K562 (cell line): ENCODE measurements around the gene ERGIC1. TPM values are rescaled to one million over a fixed set of nuclear protein-coding genes. Genes with fewer than 3 reads are reported as not detected.

ENCODE experiments used
- BHLHE40 ChIP-seq: IDR thresholded peaks from 2 replicates; pipeline ENCODE4 v1.6.1; 2011; ENCODE audit warnings: low read length, improper control_type of control experiment
- DACH1 ChIP-seq: fragments of 450-650 bp; IDR thresholded peaks from 2 replicates; pipeline ENCODE4 v1.6.1; 2018; ENCODE audit not compliant: partially characterized antibody
- ESRRA ChIP-seq: fragments of 450-650 bp; IDR thresholded peaks from 2 replicates; pipeline ENCODE4 v1.6.1; 2014; ENCODE audit warnings: low read depth, mild to moderate bottlenecking, moderate library complexity, borderline replicate concordance
- FOXP1 ChIP-seq: sonication (generic); formaldehyde crosslinking; IDR thresholded peaks from 2 replicates; pipeline ENCODE4 v1.8.0; 2022; ENCODE audit warnings: mild to moderate bottlenecking, missing genetic modification reagents
- HNRNPLL ChIP-seq: fragments of 200-400 bp; formaldehyde crosslinking; IDR thresholded peaks from 2 replicates; pipeline ENCODE4 v1.6.1; 2017; ENCODE audit warnings: low read length, low read depth, mild to moderate bottlenecking; ENCODE audit not compliant: poor library complexity, severe bottlenecking
- MYNN ChIP-seq, 2 experiments: sonication (generic); formaldehyde crosslinking in 1 of 2; IDR thresholded peaks; 2 replicates each; pipeline versions ENCODE4 v1.5.0 to v1.6.1; 2016 to 2020; ENCODE audit warnings: antibody characterized with exemption in 1 of 2, missing genetic modification reagents in 1 of 2
- NRF1 ChIP-seq, 2 experiments: fragments of 450-650 bp; IDR thresholded peaks in 1 of 2; conservative IDR thresholded peaks in 1 of 2; 2 replicates each; pipeline ENCODE4 v1.6.1; 2014; ENCODE audit warnings: mild to moderate bottlenecking in 2 of 2
- POLR2AphosphoS5 ChIP-seq: IDR thresholded peaks from 2 replicates; pipeline ENCODE4 v1.6.1; 2011; ENCODE audit warnings: mild to moderate bottlenecking, low read depth, low read length, moderate library complexity; ENCODE audit not compliant: control insufficient read depth, insufficient read depth
- ZEB2 ChIP-seq: fragments of 450-650 bp; IDR thresholded peaks from 2 replicates; pipeline ENCODE4 v1.6.1; 2016
- polyA plus RNA-seq, 8 experiments: library from polyadenylated mRNA; depleted of rRNA in 4 of 8; stranded (reverse) in 5 of 8; unstranded in 3 of 8; fragments of >200 nt; fragmentation: Nextera tagmentation in 2 of 8; fragmentation: Illumina TruSeq in 1 of 8; extraction: Ambion mirVana in 2 of 8; extraction: Trizol in 1 of 8; gene quantifications; 2 replicates each; pipeline versions ENCODE4 v1.2.1 to v1.2.3, GENCODE V29; 2011 to 2014; ENCODE audit warnings: inconsistent platforms in 1 of 8, missing spikeins in 1 of 8
- total RNA-seq, 7 experiments: library from RNA; depleted of rRNA in 6 of 7; stranded (reverse); fragments of >200 nt in 6 of 7; fragmentation: Illumina TruSeq in 2 of 7; extraction: Trizol in 2 of 7; gene quantifications; 2 replicates each; pipeline versions ENCODE4 v1.2.1 to v1.2.3, GENCODE V29; 2011 to 2021; ENCODE audit warnings: low replicate concordance in 1 of 7
- TF ChIP-seq, protein P1 (sequence below), 2 experiments: fragments of 450-650 bp; formaldehyde crosslinking in 1 of 2; IDR thresholded peaks; 2 replicates each; pipeline versions ENCODE4 v1.4.0 to v1.6.1; 2014 to 2020; ENCODE audit warnings: mild to moderate bottlenecking in 2 of 2, borderline replicate concordance in 1 of 2, low read depth in 1 of 2

ERGIC1 gene
- total and polyA plus RNA-seq, 9 of the 15 experiments (the other 6 are each of a cell fraction or from before 2014, with no cell fraction given), result 5.5 to 68.4 (median 36.4) TPM

DNA sequence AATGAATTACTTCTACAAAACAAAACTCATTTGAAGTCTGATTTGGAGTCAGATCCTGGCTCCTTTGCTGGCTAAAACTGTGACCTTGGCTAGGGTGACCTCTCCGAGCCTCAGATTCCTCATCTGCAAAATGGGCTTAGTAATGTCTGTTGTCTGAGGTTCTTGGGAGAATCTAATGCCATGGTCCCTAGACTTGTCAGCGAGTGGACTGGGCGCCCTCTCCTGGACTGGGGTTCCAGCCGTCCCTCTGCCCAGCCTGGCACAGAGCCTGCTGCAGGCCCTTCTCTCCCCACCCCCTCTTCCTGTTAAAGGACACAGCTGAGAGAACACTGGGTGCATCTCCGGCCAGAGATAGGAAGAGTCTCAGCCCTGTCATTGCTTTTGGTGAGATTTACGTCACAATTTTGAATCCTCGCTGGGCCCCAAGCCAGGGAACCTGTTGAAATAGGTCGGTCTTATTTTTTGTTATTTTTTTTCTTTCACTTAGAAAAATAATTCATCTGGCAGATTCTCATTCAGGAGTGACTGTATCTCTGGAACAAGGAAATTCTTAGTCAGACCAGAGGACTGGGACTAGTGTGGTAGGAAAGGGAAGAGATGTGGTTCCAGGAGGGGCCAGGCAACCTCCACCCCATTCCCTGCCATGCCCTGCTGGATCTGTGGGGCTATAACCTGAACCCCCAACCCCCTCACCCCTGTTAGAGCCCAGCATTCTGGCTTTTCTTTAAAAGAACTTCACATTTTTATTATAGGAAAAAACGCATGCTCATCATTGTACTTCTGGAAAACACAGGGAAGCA lies 77.0 kb downstream of the ERGIC1 start (continued):
- TF ChIP-seq HNRNPLL (no peak), ZEB2 (no peak), FOXP1 (CRISPR knock-in tag) (no peak), NRF1 (conservative IDR thresholded peaks at IDR 0.05 in 1 of 2, IDR thresholded peaks at IDR 0.05 in 1 of 2) (no peak), POLR2AphosphoS5 (no peak), DACH1 (no peak), BHLHE40 (no peak), MYNN (IDR thresholded peaks at IDR 0.05) (no peak), MYNN (CRISPR knock-in tag; IDR thresholded peaks at IDR 0.05) (no peak), ESRRA (peak; percentile 99)
- TF ChIP-seq, protein P1, sequence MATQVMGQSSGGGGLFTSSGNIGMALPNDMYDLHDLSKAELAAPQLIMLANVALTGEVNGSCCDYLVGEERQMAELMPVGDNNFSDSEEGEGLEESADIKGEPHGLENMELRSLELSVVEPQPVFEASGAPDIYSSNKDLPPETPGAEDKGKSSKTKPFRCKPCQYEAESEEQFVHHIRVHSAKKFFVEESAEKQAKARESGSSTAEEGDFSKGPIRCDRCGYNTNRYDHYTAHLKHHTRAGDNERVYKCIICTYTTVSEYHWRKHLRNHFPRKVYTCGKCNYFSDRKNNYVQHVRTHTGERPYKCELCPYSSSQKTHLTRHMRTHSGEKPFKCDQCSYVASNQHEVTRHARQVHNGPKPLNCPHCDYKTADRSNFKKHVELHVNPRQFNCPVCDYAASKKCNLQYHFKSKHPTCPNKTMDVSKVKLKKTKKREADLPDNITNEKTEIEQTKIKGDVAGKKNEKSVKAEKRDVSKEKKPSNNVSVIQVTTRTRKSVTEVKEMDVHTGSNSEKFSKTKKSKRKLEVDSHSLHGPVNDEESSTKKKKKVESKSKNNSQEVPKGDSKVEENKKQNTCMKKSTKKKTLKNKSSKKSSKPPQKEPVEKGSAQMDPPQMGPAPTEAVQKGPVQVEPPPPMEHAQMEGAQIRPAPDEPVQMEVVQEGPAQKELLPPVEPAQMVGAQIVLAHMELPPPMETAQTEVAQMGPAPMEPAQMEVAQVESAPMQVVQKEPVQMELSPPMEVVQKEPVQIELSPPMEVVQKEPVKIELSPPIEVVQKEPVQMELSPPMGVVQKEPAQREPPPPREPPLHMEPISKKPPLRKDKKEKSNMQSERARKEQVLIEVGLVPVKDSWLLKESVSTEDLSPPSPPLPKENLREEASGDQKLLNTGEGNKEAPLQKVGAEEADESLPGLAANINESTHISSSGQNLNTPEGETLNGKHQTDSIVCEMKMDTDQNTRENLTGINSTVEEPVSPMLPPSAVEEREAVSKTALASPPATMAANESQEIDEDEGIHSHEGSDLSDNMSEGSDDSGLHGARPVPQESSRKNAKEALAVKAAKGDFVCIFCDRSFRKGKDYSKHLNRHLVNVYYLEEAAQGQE (IDR thresholded peaks at IDR 0.05; ENCODE audit: borderline replicate concordance), result 0 out of 2 replicates have a peak, but pooled peaks have one; percentile 18
- TF ChIP-seq, protein P1 (CRISPR knock-in tag; IDR thresholded peaks at IDR 0.05; ENCODE audit: low read depth), result no peak
